ENCODE results near the gene KRTAP27-1. TPM values are rescaled to one million over a fixed set of nuclear protein-coding genes. Genes with fewer than 3 reads are reported as not detected.

KRTAP27-1 gene
- total and polyA plus RNA-seq, 7 donors, result not detected

DNA sequence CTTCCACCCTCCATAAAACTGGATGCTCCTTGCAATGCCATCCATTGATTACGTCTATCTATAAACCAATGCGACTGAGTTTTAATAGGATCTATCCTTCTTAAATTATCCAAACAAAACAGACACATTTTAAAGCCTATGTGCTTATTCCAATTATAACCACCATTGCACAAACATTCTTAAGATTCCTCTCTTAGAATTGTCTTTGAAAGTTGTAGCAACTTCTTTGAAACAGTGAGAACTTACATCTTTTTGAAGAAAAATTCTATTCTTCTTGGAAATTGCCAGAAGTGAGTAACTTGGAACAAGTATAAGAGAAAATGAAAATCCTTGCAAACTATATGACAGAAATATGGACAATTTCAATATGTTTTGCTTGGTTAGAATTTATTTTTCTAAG lies 17.3 kb downstream of the KRTAP27-1 start, which contains the start of gene KRTAP26-1:
Gene KRTAP26-1 (minus strand): TSS at position 101 of the 400 bp plus-strand sequence. CDS start 280 bp downstream, outside the sequence.
- Histone ChIP-seq H3K36me3 (ENCODE audit: insufficient read depth in 1 of 2, low read depth in 1 of 2) (no peaks in the 10 kb centered on the region), H3K27ac (no peak within 1 kb of the TSS), H3K27me3 (ENCODE audit: insufficient read depth in 3 of 3, low read length in 2 of 3) (no peaks in the 10 kb centered on the region), H3K9me3 (no peaks in the 10 kb centered on the region), H3K4me3 (no peak within 1 kb of the TSS), H3K4me1 (no peaks in the 10 kb centered on the region)
- TF ChIP-seq, protein P1, sequence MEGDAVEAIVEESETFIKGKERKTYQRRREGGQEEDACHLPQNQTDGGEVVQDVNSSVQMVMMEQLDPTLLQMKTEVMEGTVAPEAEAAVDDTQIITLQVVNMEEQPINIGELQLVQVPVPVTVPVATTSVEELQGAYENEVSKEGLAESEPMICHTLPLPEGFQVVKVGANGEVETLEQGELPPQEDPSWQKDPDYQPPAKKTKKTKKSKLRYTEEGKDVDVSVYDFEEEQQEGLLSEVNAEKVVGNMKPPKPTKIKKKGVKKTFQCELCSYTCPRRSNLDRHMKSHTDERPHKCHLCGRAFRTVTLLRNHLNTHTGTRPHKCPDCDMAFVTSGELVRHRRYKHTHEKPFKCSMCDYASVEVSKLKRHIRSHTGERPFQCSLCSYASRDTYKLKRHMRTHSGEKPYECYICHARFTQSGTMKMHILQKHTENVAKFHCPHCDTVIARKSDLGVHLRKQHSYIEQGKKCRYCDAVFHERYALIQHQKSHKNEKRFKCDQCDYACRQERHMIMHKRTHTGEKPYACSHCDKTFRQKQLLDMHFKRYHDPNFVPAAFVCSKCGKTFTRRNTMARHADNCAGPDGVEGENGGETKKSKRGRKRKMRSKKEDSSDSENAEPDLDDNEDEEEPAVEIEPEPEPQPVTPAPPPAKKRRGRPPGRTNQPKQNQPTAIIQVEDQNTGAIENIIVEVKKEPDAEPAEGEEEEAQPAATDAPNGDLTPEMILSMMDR (IDR thresholded peaks at IDR 0.05), result no peak
- ATAC-seq (no peak), DNase-seq (no peak)
- intact Hi-C loops (cut with DNase I), result no loop called here
- 90 to 92% (median 91%) methylated on average over 2 of the region's 2 CpGs for WGBS, 3 donors

DNA sequence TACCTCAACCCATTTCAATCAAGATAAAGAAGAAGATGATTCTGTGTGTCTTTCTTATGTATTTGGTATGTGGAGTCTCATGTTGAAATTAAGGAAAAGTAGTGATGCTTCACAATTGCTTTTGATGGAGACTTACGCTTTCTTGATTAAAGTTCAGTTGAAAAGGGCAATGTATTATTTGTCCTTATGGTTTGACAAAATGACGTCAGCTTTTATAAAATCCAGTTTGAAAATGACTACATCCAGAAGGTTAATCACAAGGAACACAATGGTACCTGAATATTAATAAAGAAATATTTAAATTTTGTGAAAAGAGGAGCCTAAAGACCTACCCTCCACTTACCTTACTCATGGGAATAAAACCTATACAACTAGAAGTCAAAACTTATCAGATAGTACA lies 21.8 kb downstream of the KRTAP27-1 start:
- no peak overlapping the region for H3K27ac ChIP-seq
- no peaks in the 10 kb centered on the region for H3K27me3 ChIP-seq (ENCODE audit: insufficient read depth in 3 of 3, low read length in 2 of 3)
- TF ChIP-seq, protein P1 (IDR thresholded peaks at IDR 0.05), result no peak
- no peak for ATAC-seq
- WGBS, 3 donors, result 91 to 94% (median 93%) methylated on average over 2 of the region's 2 CpGs
- no peaks in the 10 kb centered on the region for H3K9me3 ChIP-seq
- intact Hi-C loops (cut with DNase I), result no loop called here
- no peak overlapping the region for H3K4me3 ChIP-seq
- no peaks in the 10 kb centered on the region for H3K4me1 ChIP-seq
- no peaks in the 10 kb centered on the region for H3K36me3 ChIP-seq (ENCODE audit: insufficient read depth in 1 of 2, low read depth in 1 of 2)
- DNase-seq, result no peak

DNA sequence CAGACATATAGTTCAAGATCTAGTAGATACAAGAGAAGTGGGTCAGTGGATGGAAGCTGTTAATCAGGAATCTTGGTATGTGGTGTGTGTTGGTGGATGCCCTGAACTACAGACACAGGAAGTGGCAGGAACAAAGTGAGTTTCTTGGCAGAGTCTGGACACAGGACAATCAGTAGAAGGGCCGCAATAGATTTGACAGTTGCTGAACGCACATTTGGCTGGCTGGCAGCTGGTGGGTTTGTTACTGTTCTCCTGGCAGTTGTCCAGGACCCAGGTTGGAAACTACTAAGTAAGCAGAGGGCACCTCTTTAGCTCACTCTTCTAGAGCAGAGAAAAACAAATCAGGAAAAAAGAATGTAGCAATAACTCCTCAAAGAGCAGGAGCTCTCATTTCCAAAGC lies 30.6 kb downstream of the KRTAP27-1 start:
- H3K4me1 ChIP-seq, result no peaks in the 10 kb centered on the region
- WGBS, 3 donors, result 39 to 46% (median 43%) methylated on average over 2 of the region's 2 CpGs
- intact Hi-C loops (cut with DNase I), result no loop called here
- TF ChIP-seq, protein P1 (IDR thresholded peaks at IDR 0.05), result no peak
- no peak overlapping the region for H3K4me3 ChIP-seq
- H3K27me3 ChIP-seq (ENCODE audit: insufficient read depth in 3 of 3, low read length in 2 of 3), result no peaks in the 10 kb centered on the region
- H3K27ac ChIP-seq, result no peak overlapping the region
- no peak for ATAC-seq
- DNase-seq, result no peak
- no peaks in the 10 kb centered on the region for H3K36me3 ChIP-seq (ENCODE audit: insufficient read depth in 1 of 2, low read depth in 1 of 2)
- H3K9me3 ChIP-seq, result no peaks in the 10 kb centered on the region

DNA sequence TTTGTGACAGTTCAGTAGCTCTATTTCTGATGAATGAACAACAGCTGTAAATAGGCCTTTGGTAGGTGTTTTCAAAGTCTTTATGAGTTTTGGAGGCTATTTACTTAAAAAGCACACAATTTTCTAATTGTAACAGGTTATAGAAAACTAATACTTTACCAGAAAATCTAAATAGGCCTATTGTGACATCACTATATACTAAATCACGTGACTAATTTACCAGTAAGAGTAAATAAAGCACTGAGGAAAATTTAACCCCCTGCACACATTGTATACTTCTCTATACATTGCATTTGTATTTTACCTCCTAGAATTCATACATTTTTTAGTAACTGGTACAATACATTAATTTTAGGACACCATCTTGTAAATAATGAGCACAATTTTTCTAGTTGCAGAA lies 32.4 kb downstream of the KRTAP27-1 start:
- no peaks in the 10 kb centered on the region for H3K4me1 ChIP-seq
- H3K27ac ChIP-seq, result no peak overlapping the region
- intact Hi-C loops (cut with DNase I), result no loop called here
- H3K36me3 ChIP-seq (ENCODE audit: insufficient read depth in 1 of 2, low read depth in 1 of 2), result no peaks in the 10 kb centered on the region
- WGBS, 3 donors, result 28 to 38% (median 37%) methylated on average over 1 of the region's 1 CpG
- H3K4me3 ChIP-seq, result no peak overlapping the region
- no peak for DNase-seq
- no peaks in the 10 kb centered on the region for H3K27me3 ChIP-seq (ENCODE audit: insufficient read depth in 3 of 3, low read length in 2 of 3)
- TF ChIP-seq, protein P1 (IDR thresholded peaks at IDR 0.05), result no peak
- ATAC-seq, result no peak
- peaks cover 9% of the 10 kb centered on the region for H3K9me3 ChIP-seq

DNA sequence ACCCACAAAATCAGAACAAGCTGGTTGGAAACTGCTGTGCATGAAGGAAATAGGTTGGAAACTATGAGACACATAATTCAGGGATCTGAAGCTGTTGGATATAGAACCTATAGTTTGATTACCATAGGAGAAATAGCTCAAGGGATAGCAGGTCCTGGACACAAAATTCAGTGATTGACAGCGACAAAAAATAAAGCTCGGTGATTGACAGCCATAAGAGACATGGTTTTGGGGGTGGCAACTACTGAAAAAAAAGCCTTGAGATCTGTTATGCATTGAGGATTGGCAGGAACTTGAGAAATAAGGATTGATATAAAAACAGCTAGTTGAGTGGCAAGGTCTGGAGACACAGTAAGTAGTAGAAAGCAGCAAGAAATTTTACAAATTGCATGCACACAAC lies 48.3 kb downstream of the KRTAP27-1 start, which contains the start of gene KRTAP25-1:
Gene KRTAP25-1 (minus strand): TSS at position 300 of the 400 bp plus-strand sequence. CDS start 24 bp downstream, at position 276.
- TF ChIP-seq, protein P1 (IDR thresholded peaks at IDR 0.05), result no peak
- intact Hi-C loops (cut with DNase I), result no loop called here
- 86 to 94% (median 88%) methylated on average over 2 of the region's 2 CpGs for WGBS, 3 donors
- no peaks in the 10 kb centered on the region for H3K27me3 ChIP-seq (ENCODE audit: insufficient read depth in 3 of 3, low read length in 2 of 3)
- H3K4me3 ChIP-seq, result no peak within 1 kb of the TSS
- ATAC-seq (no peak), DNase-seq (no peak)
- H3K4me1 ChIP-seq, result no peaks in the 10 kb centered on the region
- no peaks in the 10 kb centered on the region for H3K9me3 ChIP-seq
- no peak within 1 kb of the TSS for H3K27ac ChIP-seq
- no peaks in the 10 kb centered on the region for H3K36me3 ChIP-seq (ENCODE audit: insufficient read depth in 1 of 2, low read depth in 1 of 2)
